GM21529 (cell line): Measurements from ENCODE around the gene EGFLAM.

Source experiments
- ATAC-seq: cut with Tn5 transposase; IDR thresholded peaks from one replicate; pipeline ENCODE4 v1.9.1; 2021; ENCODE audit not compliant: unreplicated experiment

The EGFLAM gene

DNA sequence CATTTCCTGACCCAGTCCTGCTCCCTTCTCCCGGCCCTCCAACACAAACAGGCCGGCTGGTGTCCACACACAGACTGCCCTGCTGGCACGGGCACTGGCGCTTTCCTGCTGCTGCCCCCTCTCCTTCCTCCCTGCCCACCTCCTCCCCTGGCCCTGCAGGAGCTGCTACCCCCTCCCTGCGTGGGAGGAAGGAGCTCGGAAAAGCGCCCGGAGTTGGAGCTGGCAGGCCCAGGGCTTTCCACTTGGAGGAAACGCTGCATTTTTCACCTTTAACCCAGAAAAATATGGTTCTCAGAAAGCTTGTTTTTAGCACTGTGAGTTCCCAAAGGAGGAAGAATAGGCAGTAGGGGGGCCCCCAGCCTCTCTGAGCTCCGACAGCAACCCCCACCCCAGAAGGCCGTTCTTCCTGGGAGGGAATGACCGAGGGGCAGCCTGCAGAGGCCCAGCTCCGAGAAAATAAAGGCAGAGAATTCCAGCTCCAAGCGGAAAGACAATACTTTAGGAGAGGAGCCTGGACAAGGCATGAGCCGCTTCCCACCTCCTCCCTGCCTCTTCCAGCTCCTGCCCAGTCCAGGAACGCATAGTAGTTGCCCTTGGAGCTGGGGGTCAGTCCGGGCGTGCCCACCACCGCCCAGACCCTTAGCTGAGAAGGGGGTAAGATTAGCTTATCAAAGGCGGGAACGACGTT, 209.1 kb downstream of the EGFLAM start:
- no peak for ATAC-seq

- ATAC-seq = no peak
Observed at GRCh38 chr5:38468202-38468673, 209.9 kb downstream of the EGFLAM start.

DNA sequence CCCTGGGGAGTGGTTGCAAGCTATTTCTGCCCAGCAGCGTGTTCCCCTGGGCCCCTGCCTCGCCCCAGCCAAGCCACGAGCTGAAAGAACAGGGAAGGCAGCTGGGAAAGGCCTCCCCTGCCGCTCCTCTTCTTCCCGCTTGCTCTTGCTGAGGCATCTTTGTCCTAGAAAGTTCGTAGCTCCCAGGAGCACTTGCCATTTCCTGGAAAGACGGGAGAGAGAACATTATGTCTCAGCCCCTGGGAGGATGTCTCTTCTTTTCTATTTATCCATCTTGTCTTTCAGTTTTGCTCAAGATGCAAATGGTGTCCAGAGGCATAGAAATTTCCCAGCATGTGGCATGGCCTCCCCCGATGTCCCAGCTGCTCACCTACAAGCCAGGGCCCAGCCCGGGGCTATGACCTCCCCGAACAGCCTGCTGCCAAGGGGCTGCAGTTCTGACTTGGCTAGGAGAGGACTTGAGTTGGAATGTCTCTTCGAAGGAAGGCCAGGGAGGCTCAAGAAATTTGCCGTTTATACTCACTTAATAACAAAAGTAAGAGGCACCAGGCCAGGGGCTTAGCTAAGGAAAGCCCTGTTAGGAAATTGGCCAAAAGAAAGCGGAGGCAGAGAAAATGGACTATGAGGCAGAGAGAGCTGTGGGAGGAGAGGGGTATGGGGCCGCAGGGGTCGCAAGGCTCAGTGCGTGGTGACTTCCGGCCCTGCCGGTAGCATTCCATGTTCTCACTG, 210.8 kb downstream of the EGFLAM start:
- ATAC-seq = no peak

DNA sequence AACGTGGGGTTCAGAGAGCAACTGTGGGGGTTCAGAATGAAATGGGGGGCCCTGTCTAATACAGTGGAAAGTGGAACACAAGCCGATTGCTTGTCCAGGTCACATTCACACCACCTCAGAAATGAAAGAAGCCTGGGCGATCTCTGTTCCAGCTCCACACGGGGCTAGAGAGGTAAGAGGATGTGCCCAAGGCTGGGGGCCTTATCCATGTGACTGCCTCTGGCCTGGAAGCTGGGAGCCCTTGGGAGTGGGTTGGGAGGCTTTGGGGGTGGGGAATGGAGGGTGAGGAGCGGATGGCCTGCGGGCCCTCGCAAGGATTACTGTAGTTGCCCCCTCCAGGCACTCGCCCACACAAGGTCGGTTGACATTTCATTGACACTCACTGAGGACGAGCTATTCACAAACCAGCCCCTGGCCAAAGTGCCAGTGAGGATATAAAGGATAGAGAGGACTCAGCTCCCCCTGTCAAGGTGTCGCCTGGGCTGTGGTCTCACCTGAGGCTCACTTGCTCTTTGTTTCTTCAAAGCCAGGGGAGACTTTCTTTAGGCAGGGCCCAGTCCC, 211.4 kb downstream of the EGFLAM start:
- no peak for ATAC-seq

GRCh38 chr5:38471709-38472108, 213.3 kb downstream of the EGFLAM start:
- ATAC-seq = no peak

- no peak for ATAC-seq
Observed at GRCh38 chr5:38472541-38472940, 214.2 kb downstream of the EGFLAM start.

- no peak for ATAC-seq
Observed at GRCh38 chr5:38473008-38473407, 214.6 kb downstream of the EGFLAM start.

DNA sequence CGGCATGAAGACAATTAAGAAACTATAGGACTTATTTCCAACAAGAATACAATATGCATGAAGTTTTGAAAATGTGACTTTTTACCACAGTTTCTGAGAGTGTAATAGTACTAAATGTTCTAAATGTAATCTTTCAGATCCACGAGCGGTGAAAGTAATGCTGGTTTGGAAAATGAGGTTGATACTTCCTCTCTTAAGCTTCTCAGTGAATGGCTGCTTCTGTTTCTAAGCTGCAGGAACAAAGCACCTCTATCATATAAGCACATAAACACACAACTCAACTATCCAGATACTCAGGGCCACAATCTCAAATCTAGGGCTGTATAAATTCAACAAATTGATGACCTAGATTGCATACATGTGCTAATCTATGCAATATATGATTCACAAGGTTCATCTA, 219.8 kb downstream of the EGFLAM start:
- no peak for ATAC-seq

DNA sequence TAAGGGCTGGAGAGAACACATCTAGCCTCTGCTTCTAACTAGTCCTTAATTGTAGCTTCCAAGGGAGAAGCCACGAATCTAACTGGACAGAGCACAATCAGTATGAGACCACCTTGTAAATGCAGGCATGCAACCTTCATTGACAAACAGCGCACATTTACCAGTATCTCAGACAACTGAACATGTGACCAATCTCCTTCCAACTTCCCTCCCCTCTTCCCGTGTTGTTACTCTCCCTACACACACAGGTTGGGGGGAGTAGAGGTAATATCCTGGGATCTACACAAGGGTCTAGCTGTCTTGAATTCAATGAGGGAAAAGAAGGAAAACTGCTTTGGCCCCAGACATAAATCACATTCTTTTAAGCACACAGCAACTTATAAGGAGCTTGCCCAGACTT, 220.5 kb downstream of the EGFLAM start:
- no peak for ATAC-seq

DNA sequence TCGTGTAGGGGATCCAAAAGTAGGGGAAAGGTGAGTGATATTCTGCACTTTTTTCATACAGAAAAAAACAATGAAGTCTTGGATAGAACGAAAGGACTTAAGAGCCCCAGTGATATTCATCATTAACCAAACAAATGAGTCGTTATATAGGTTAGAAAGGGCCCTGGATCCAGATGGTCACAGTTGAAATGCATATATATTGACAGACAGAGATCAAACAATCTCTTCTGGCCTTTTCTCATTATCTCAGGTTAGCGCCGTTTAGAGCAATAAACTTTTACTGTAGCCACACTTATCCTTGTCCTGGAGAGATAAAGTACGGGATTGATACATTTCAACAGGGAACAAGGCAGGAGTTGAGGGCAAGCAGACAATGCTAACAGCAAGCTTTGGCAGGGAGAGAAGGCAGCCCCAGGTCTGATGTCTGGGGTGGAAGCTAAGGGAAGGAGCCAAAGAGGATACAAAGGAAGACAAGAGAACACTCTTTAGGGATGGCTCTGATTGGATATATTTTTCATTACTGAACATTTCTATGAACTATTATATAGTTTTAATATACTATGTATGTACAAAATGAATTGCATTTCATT, 221.1 kb downstream of the EGFLAM start:
- no peak for ATAC-seq

DNA sequence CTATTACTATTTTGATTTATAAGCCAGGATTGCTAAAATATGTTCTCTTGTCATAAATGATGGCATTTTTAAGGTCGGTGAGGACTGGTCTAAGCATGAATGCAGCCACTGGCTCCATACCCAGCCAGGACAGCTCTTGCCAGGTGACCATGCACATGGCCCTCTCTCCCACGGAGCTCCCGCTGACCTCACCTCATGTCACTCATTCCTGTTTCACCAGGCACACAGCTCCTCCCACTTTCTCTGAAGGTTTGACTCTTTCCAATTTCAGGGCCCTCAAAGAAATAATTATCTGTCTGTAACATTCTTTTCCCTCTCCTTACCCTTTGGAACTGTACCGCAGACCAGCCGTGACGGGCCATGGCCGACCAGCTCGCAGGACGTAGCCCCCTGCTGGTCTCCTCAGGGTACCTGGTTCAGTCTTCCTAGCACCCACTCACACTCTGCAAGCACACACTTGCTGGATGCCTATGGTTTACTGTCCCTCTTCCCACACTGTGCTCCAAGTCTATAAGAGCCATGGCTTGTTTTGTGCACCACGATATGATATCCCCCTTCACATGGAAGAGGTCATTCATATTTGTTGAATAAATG, 225.5 kb downstream of the EGFLAM start:
- no peak for ATAC-seq

- no peak for ATAC-seq
Observed at GRCh38 chr5:38494175-38494574, 235.8 kb downstream of the EGFLAM start.

DNA sequence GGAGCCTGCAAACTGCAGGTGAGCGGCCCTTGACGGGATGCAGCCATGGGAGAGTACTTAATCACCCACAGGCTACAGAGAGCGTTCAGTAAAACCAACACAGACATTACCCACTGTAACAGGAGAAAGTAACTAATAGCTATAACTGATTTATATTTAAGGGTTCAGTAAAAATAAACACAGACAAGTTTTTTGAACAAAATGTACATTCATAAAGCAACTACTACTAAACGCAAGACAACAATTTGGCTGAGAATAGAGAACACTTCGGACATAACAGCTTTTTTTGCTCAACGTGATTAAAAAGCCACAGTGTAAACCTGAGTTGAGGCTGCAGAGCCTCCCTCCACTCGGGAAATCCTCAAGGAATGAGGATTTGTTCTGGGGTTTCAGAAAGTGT, 236.4 kb downstream of the EGFLAM start:
- ATAC-seq = no peak

DNA sequence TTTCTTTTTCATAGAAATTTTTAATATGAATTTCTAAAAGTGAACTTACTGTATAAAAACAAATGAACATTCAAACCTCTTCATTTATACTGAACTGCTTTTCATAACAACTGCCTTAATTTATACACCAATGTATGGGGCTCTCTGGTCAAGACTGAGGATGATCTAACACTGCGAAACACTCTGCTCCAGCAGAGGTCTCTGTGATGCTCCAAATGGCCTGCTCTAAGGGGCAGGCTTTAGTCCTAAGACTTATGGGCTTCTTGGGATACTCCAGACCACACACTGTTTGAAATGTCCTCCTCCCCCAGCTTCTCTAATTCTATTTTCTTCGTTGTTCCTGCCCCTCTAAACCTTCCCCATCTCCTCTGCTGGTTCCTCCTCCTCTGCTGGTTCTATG, 239.6 kb downstream of the EGFLAM start:
- ATAC-seq = no peak

GRCh38 chr5:38500573-38501260, 242.4 kb downstream of the EGFLAM start:
- ATAC-seq = no peak

GRCh38 chr5:38506302-38506701, 247.9 kb downstream of the EGFLAM start:
- no peak for ATAC-seq

DNA sequence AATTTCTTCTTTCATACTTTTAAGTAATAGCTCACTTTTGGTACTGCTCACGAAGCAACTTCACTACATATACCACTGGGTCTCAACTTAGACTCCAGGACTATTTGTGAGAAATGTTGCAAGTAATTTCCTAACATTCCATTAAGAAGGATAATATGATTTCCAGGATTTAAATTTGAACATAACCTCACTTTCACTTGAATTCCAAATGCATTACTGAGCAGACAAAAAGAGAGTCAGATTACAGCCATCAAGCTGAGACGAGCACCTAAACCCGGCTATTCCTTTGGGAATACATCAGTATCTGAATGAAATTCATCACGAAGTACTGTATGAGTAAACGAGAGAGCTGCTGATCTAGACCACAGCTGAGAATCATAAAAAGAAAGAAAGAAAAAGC, 250.8 kb downstream of the EGFLAM start:
- ATAC-seq = no peak
